ENCODE results near the gene BAG1. TPM values are rescaled to one million over a fixed set of nuclear protein-coding genes. Genes with fewer than 3 reads are reported as not detected.
A peak's percentile ranks its signal among the peaks of the same experiment; 100 is the strongest.

Gene BAG1
- total RNA-seq, 1 experiment from 2014 or later = 51.2 TPM

- H3K4me3 Mint-ChIP-seq (ENCODE audit: unreplicated experiment) = no peak overlapping the region
- H3K27ac Mint-ChIP-seq (ENCODE audit: unreplicated experiment) = peak overlapping the region; percentile 59
- Histone ChIP-seq H3K4me3 (ENCODE audit: low read depth, low read length) (no peak overlapping the region), H3K36me3 (ENCODE audit: control insufficient read depth, insufficient read depth, low read length) (no peaks in the 10 kb centered on the region), H3K27me3 (replicated peaks; ENCODE audit: control insufficient read depth, insufficient read depth, low read length) (no peaks in the 10 kb centered on the region), H3K9me3 (no peaks in the 10 kb centered on the region), H3K4me1 (peaks cover 14% of the 10 kb centered on the region)
- ChIA-PET CTCF (interaction anchor here (0.7 kb wide), 1 partner anchor 62 kb away, joined by 3 read pairs; the partner anchor contains the start of gene NFX1), POLR2A (no interaction called here)
- H3K27me3 Mint-ChIP-seq (ENCODE audit: insufficient read depth, unreplicated experiment) = no peaks in the 10 kb centered on the region
- peaks cover 19% of the 10 kb centered on the region for H3K4me1 Mint-ChIP-seq (ENCODE audit: low read depth, unreplicated experiment)
- intact Hi-C loops (cut with micrococcal nuclease; ENCODE audit: unreplicated experiment) = loop anchor here (1.0 kb wide), 5 partner anchors 36 to 238 kb away; partner anchors contain the start of gene BAG1
- no TSS peak for BruUV-seq (replicated peaks)
- no peaks in the 10 kb centered on the region for H3K9me3 Mint-ChIP-seq (ENCODE audit: unreplicated experiment)
- peaks cover 14% of the 10 kb centered on the region for H3K36me3 Mint-ChIP-seq (ENCODE audit: insufficient read depth, unreplicated experiment)
- DNase-seq = no peak
- TF ChIP-seq CTCF (IDR thresholded peaks at IDR 0.05; ENCODE audit: insufficient read depth in 1 of 2, low read depth in 1 of 2, low read length in 1 of 2, severe bottlenecking in 1 of 2, unreplicated experiment in 1 of 2) = no peak
Observed at GRCh38 chr9:33228606-33229005, 35.9 kb downstream of the BAG1 start.

- H3K4me1 Mint-ChIP-seq (ENCODE audit: low read depth, unreplicated experiment) = peaks cover 24% of the 10 kb centered on the region
- intact Hi-C loops (cut with micrococcal nuclease; ENCODE audit: unreplicated experiment) = no loop called here
- BruUV-seq (replicated peaks) = no TSS peak
Observed at GRCh38 chr9:33227741-33228140, 36.8 kb downstream of the BAG1 start.

GRCh38 chr9:33227008-33227398 is 37.5 kb downstream of the BAG1 start:
- Mint-ChIP-seq H3K4me3 (ENCODE audit: unreplicated experiment) (no peak overlapping the region), H3K4me1 (ENCODE audit: low read depth, unreplicated experiment) (peaks cover 27% of the 10 kb centered on the region), H3K27ac (ENCODE audit: unreplicated experiment) (peak overlapping the region; percentile 59), H3K36me3 (ENCODE audit: insufficient read depth, unreplicated experiment) (peaks cover 14% of the 10 kb centered on the region), H3K27me3 (ENCODE audit: insufficient read depth, unreplicated experiment) (no peaks in the 10 kb centered on the region), H3K9me3 (ENCODE audit: unreplicated experiment) (no peaks in the 10 kb centered on the region)
- intact Hi-C loops (cut with micrococcal nuclease; ENCODE audit: unreplicated experiment) = no loop called here
- Histone ChIP-seq H3K36me3 (ENCODE audit: control insufficient read depth, insufficient read depth, low read length) (no peaks in the 10 kb centered on the region), H3K9me3 (no peaks in the 10 kb centered on the region), H3K4me3 (ENCODE audit: low read depth, low read length) (no peak overlapping the region), H3K27me3 (replicated peaks; ENCODE audit: control insufficient read depth, insufficient read depth, low read length) (no peaks in the 10 kb centered on the region), H3K4me1 (peaks cover 14% of the 10 kb centered on the region)
- no peak for DNase-seq
- no peak for TF ChIP-seq CTCF (IDR thresholded peaks at IDR 0.05; ENCODE audit: insufficient read depth in 1 of 2, low read depth in 1 of 2, low read length in 1 of 2, severe bottlenecking in 1 of 2, unreplicated experiment in 1 of 2)
- BruUV-seq (replicated peaks) = no TSS peak
- ChIA-PET CTCF (interaction anchor here (0.8 to 1.5 kb wide), 5 partner anchors 10 to 145 kb away, joined by 3 to 6 read pairs (median 4); partner anchors contain the start of gene NFX1), POLR2A (interaction anchor here (1.3 kb wide), 1 partner anchor 13 kb away, joined by 5 read pairs; the partner anchor contains the start of gene SPINK4)

More at GRCh38 chr9:33227741-33228140, 36.8 kb downstream of the BAG1 start:
- no peaks in the 10 kb centered on the region for H3K27me3 ChIP-seq (replicated peaks; ENCODE audit: control insufficient read depth, insufficient read depth, low read length)
- no peaks in the 10 kb centered on the region for H3K9me3 ChIP-seq
- ChIA-PET POLR2A (interaction anchor here (1.3 kb wide), 1 partner anchor 12 kb away, joined by 5 read pairs; the partner anchor contains the start of gene SPINK4), CTCF (no interaction called here)
- H3K4me1 ChIP-seq = peaks cover 14% of the 10 kb centered on the region
- peaks cover 14% of the 10 kb centered on the region for H3K36me3 Mint-ChIP-seq (ENCODE audit: insufficient read depth, unreplicated experiment)
- no peak for TF ChIP-seq CTCF (IDR thresholded peaks at IDR 0.05; ENCODE audit: insufficient read depth in 1 of 2, low read depth in 1 of 2, low read length in 1 of 2, severe bottlenecking in 1 of 2, unreplicated experiment in 1 of 2)
- H3K9me3 Mint-ChIP-seq (ENCODE audit: unreplicated experiment) = no peaks in the 10 kb centered on the region
- H3K4me3 Mint-ChIP-seq (ENCODE audit: unreplicated experiment) = no peak overlapping the region
- no peak overlapping the region for H3K4me3 ChIP-seq (ENCODE audit: low read depth, low read length)
- H3K27me3 Mint-ChIP-seq (ENCODE audit: insufficient read depth, unreplicated experiment) = no peaks in the 10 kb centered on the region
- peak overlapping the region; percentile 59 for H3K27ac Mint-ChIP-seq (ENCODE audit: unreplicated experiment)
- H3K36me3 ChIP-seq (ENCODE audit: control insufficient read depth, insufficient read depth, low read length) = no peaks in the 10 kb centered on the region
- DNase-seq = no peak

All from Caco-2 (cell line).